Measurements from ENCODE around the gene HMCN2.

Gene HMCN2

GRCh38 chr9:130341839-130342713, 76.5 kb downstream of the HMCN2 start:
- Mint-ChIP-seq H3K36me3 (ENCODE audit: low read depth) (no peaks in the 10 kb centered on the region), H3K9me3 (no peaks in the 10 kb centered on the region), H3K27ac (no peak overlapping the region), H3K4me1 (peaks cover 8% of the 10 kb centered on the region), H3K27me3 (ENCODE audit: low read depth, poor library complexity) (peaks cover 6% of the 10 kb centered on the region), H3K4me3 (no peak overlapping the region)
- no peak for DNase-seq
- no peak for TF ChIP-seq CTCF (IDR thresholded peaks at IDR 0.05)

- Mint-ChIP-seq H3K27ac (no peak overlapping the region), H3K4me1 (peaks cover 8% of the 10 kb centered on the region), H3K9me3 (no peaks in the 10 kb centered on the region), H3K4me3 (no peak overlapping the region), H3K36me3 (ENCODE audit: low read depth) (no peaks in the 10 kb centered on the region), H3K27me3 (ENCODE audit: low read depth, poor library complexity) (peaks cover 5% of the 10 kb centered on the region)
- TF ChIP-seq CTCF (IDR thresholded peaks at IDR 0.05): no peak
- no peak for DNase-seq
Measured at GRCh38 chr9:130342714-130343085, 77.1 kb downstream of the HMCN2 start.

- no peaks in the 10 kb centered on the region for H3K9me3 Mint-ChIP-seq
- TF ChIP-seq CTCF (IDR thresholded peaks at IDR 0.05): peak; percentile 88
- peaks cover 4% of the 10 kb centered on the region for H3K27me3 Mint-ChIP-seq (ENCODE audit: low read depth, poor library complexity)
- no peak overlapping the region for H3K4me3 Mint-ChIP-seq
- H3K4me1 Mint-ChIP-seq: peaks cover 8% of the 10 kb centered on the region
- peak; percentile 82 for DNase-seq
- no peaks in the 10 kb centered on the region for H3K36me3 Mint-ChIP-seq (ENCODE audit: low read depth)
- H3K27ac Mint-ChIP-seq: no peak overlapping the region
Measured at GRCh38 chr9:130343445-130343918, 77.9 kb downstream of the HMCN2 start.

GRCh38 chr9:130344366-130344765, 78.8 kb downstream of the HMCN2 start:
- Mint-ChIP-seq H3K36me3 (ENCODE audit: low read depth) (no peaks in the 10 kb centered on the region), H3K9me3 (no peaks in the 10 kb centered on the region), H3K27ac (no peak overlapping the region), H3K4me3 (no peak overlapping the region), H3K4me1 (peaks cover 8% of the 10 kb centered on the region), H3K27me3 (ENCODE audit: low read depth, poor library complexity) (peaks cover 8% of the 10 kb centered on the region)
- DNase-seq: no peak
- no peak for TF ChIP-seq CTCF (IDR thresholded peaks at IDR 0.05)

GRCh38 chr9:130345009-130345896, 79.7 kb downstream of the HMCN2 start:
- TF ChIP-seq CTCF (IDR thresholded peaks at IDR 0.05): no peak
- Mint-ChIP-seq H3K27ac (no peak overlapping the region), H3K4me1 (peaks cover 8% of the 10 kb centered on the region), H3K27me3 (ENCODE audit: low read depth, poor library complexity) (peaks cover 8% of the 10 kb centered on the region), H3K4me3 (no peak overlapping the region), H3K36me3 (ENCODE audit: low read depth) (no peaks in the 10 kb centered on the region), H3K9me3 (no peaks in the 10 kb centered on the region)
- DNase-seq: no peak

All from nephron progenitor cell (in vitro differentiated cells).